ENCODE results near the gene GPR142.

Gene GPR142

DNA sequence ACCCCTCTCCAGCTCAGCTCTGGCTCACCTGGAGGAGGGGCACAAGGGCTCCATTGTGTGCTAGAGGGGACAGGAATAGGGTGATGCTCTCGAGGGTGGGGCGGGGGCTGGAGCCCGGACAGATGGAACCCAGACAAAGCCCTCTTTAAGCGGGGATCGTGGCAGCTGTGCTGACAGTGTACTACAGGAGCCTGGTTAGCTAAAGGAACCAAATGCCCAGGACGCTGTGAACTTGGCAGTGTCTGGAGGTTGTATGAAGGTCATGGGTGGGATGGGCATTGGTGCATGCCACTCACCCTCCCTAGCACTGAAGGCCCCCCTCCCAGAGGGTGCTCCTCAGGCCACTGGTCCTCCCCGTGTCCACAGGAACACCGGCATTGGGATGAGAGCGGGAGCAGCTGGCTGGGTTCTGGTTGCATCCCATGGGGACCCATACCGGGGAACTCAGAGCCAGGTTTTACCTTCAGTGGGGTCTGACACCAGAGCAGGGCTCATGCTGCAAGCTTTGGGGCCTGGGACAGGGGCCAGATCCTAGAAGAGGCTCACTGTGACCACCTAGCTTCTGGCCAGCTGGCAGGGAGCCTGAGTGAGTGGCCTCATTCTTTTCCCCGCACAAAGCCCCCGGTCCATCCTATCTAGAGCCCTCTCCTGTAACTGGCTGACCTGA lies 29.3 kb upstream of the GPR142 start:
- no peak overlapping the region for H3K27ac Mint-ChIP-seq
- DNase-seq (ENCODE audit: low spot score in 2 of 2) (no peak), ATAC-seq (no peak)
- no peaks in the 10 kb centered on the region for H3K4me1 Mint-ChIP-seq
- no peaks in the 10 kb centered on the region for H3K9me3 Mint-ChIP-seq
- no peak overlapping the region for H3K4me3 Mint-ChIP-seq
- H3K36me3 Mint-ChIP-seq: no peaks in the 10 kb centered on the region

DNA sequence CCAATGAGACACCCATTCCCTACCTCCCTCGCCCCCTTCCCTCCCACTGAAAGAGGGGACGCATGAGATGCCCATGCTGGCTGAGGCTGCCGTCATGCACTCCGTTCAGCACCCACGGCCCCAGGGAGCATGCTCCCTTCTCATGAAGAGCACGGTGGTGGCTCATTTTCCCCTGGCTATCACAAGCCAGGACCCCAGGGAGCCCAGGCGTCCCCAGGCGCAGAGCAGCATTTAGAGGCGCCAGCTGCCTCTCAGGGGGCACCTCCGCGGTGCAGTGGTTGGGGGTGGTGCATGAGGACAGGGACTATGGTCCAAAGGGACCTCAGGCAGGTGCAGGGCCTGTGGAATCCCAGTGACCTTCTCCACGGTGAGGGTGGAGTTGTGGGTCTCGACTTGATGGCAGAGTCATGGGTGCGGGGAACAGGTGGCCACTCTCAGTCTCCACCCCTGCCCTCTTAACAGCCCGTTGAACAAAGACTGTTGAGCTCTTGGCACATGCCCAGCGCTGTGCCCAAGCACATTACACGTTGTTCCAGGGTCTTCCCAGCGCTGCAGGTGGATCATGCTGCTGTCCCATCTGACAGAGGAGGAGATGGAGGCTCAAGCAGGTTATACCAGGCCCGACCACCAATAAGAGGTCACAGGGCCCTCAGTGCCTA lies 27.6 kb upstream of the GPR142 start:
- Mint-ChIP-seq H3K27ac (peak overlapping the region; percentile 11), H3K4me3 (no peak overlapping the region), H3K36me3 (no peaks in the 10 kb centered on the region), H3K4me1 (no peaks in the 10 kb centered on the region), H3K9me3 (no peaks in the 10 kb centered on the region)
- no peak for ATAC-seq
- no peak for DNase-seq (ENCODE audit: low spot score in 2 of 2)

DNA sequence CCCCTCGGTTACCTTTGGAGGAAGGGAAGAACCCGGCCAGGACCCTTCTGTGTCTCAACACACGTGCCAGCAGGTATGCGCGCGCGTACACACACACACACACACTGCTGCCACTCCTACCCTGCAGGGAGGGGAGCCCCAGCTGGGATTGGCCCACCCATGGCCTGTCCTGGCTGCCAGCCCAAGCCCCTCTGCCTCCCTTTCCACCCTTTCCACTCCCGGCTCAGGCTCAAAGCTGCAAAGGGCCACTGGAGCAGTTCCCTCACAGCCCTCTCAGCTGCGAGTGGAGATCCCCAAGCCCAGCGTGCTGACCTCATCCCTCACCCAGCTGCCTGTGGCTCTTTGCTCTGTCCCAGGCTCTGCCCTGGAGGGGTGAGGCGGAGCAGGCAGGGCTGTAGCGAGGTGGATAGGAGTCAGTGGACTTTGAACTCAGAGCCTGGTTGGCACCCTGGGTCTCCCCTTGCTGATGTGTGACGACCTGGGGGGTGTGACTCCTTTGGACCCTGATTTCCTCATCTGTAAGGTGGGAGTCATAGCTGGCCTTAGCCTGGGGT lies 26.8 kb upstream of the GPR142 start:
- Mint-ChIP-seq H3K27ac (peak overlapping the region; percentile 11), H3K9me3 (no peaks in the 10 kb centered on the region), H3K4me3 (no peak overlapping the region), H3K4me1 (no peaks in the 10 kb centered on the region), H3K36me3 (no peaks in the 10 kb centered on the region)
- ATAC-seq (no peak), DNase-seq (ENCODE audit: low spot score in 2 of 2) (no peak)

DNA sequence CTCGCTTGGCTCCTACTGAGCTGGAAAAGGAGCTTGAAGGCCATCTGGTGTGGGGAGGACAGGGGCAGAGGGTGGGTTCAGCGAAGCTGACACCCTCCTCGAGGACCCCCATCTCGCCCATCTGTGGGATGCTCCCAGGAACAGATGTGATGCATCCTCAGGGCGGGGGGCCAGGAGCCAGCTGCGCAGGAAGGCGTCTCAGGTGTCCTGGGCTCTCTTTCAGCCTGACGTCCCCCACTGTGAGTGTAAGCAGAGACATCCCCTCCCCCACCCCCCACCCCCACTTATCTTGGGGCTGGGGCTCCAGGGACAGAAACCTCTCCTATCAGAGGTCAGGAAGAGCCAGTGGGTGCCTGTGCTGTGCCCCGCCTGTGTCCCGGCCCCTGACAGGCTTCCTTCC lies 25.1 kb upstream of the GPR142 start:
- no peak for DNase-seq (ENCODE audit: low spot score in 2 of 2)
- Mint-ChIP-seq H3K4me1 (no peaks in the 10 kb centered on the region), H3K36me3 (no peaks in the 10 kb centered on the region), H3K9me3 (no peaks in the 10 kb centered on the region), H3K27ac (no peak overlapping the region), H3K4me3 (no peak overlapping the region)
- ATAC-seq: no peak

DNA sequence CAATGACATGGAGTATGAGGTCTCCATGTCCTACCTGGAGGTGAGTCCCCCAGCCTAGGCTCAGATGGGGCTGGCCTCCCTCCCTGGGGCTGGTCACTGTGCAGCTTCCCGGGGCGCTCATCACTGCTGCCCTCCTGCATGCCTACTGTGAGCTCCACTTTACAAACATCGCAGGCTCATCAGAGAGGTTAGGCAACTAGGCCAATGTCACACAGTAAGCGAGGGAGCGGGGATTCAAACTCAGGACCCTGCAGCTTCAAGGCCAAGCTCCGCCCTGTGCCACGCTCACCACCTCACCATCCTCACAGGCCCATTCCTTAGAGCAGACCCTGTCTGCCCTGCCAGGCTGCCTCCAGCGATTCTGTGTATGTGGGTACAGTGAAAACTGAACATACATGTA lies 24.2 kb upstream of the GPR142 start:
- Mint-ChIP-seq H3K4me1 (no peaks in the 10 kb centered on the region), H3K4me3 (no peak overlapping the region), H3K36me3 (no peaks in the 10 kb centered on the region), H3K27ac (no peak overlapping the region), H3K9me3 (no peaks in the 10 kb centered on the region)
- ATAC-seq (no peak), DNase-seq (ENCODE audit: low spot score in 2 of 2) (no peak)

DNA sequence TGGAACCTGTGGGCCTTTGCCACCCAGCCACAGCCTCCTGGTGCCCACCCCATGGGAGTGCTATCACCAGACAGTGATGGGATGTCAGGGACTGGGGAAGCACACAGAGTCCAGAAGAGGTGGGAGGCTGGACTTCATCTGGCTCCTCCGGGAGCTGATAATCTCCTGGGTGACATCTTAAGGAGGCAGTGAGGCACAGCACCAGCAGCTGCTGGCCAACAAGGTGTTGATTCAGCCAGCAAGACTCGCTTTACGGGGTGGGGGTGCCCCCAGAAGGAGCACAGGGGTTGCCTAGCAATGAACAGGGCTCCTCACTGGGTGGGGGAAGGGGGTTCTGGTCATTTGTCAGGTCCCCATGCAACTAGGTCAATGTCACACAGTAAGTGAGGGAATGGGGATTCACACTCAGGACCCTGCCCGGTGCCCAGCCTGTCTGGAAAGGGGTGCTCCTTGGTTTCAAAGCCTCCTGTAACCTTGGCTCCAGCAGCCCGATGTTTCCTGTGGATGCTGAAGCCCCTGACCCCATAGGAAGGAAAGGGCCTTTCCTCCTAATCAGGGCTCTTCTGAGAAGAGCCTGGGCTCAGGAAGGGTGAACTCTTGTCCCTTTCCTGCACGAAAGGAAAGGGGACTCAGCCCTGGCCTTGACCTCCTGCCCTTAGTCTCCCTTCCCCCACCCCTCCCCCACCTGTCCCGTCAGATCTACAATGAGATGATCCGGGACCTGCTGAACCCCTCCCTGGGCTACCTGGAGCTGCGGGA lies 23.6 kb upstream of the GPR142 start:
- H3K4me1 Mint-ChIP-seq: no peaks in the 10 kb centered on the region
- H3K27ac Mint-ChIP-seq: no peak overlapping the region
- no peak for ATAC-seq

DNA sequence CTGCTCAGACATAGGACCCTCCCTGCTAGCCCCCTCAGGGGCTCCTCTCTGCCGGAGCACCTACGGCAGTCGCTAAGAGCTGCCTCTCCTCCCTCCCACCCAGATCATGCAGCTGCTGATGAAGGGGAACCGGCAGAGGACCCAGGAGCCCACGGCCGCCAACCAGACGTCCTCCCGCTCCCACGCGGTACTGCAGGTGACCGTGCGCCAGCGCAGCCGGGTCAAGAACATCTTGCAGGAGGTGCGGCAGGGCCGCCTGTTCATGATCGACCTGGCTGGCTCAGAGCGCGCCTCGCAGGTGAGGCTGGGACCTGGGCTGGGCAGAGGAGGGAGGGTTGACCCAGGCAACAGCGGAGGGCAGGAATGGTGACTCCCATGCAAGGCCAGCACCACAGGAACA lies 22.6 kb upstream of the GPR142 start:
- Mint-ChIP-seq H3K9me3 (no peaks in the 10 kb centered on the region), H3K27ac (peak overlapping the region; percentile 54), H3K4me3 (no peak overlapping the region), H3K4me1 (no peaks in the 10 kb centered on the region), H3K36me3 (no peaks in the 10 kb centered on the region)
- ATAC-seq: no peak
- no peak for DNase-seq (ENCODE audit: low spot score in 2 of 2)

More for the DNA sequence above, 23.6 kb upstream of the GPR142 start:
- Mint-ChIP-seq H3K9me3 (no peaks in the 10 kb centered on the region), H3K4me3 (no peak overlapping the region), H3K36me3 (no peaks in the 10 kb centered on the region)
- DNase-seq (ENCODE audit: low spot score in 2 of 2): no peak

DNA sequence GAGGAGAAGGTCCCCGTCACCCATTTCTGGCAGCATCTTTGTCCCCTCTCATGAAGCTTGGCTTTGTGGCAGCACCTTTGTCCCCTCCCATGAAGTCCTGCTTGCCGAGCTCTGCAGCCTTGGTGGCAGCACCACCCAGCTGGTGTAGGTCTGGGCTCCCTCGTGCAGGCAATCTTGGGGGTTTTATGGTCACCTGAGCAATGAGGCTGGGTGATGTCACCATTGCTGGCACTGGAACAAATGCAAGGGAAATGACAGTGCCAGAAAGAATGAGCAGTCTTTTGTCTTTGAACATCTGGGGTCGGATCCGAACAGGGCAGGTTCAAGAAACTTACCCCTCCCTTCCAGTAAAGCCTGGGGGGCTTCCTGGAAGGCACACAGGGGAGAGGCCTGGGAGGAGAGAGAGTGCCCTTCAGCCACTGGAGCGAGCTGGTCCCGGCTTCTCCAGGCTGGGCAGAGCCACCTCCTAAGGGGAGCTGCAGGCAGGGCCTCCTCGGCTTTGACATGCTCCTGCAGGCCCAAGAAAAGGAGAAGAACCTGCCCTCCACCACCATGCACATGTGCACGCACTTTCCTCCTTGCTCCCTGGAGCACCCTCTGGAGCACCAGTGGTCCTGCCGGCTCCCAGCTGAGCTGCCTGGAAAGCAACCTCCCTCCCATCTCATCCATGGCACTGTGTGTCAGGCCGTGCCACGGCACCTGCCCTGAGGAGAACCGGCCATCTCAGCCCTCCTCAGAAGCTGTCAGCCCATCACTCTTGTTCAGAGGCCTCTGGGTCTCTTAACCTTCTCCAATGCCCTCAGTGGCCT lies 21.7 kb upstream of the GPR142 start:
- H3K36me3 Mint-ChIP-seq: no peaks in the 10 kb centered on the region
- no peaks in the 10 kb centered on the region for H3K9me3 Mint-ChIP-seq
- ATAC-seq (no peak), DNase-seq (ENCODE audit: low spot score in 2 of 2) (no peak)
- H3K27ac Mint-ChIP-seq: peak overlapping the region; percentile 54
- H3K4me1 Mint-ChIP-seq: no peaks in the 10 kb centered on the region
- H3K4me3 Mint-ChIP-seq: no peak overlapping the region

DNA sequence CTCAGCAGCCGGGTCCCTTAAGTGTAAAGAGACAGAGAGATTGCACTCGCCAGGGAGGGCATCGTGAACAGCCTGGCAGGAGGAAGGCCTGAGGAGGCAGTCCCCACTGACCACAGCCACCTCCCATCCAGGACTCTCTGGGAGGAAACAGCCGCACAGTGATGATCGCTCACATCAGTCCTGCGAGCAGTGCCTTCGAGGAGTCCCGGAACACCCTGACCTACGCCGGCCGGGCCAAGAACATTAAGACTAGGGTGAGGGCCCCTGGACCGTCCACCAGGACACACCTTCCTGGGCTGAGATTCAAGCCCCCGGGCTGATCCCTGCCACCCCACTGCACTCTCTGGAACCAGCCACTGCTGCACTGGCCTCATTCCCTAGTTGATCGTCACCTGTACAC lies 19.7 kb upstream of the GPR142 start:
- ATAC-seq: no peak
- no peaks in the 10 kb centered on the region for H3K4me1 Mint-ChIP-seq

DNA sequence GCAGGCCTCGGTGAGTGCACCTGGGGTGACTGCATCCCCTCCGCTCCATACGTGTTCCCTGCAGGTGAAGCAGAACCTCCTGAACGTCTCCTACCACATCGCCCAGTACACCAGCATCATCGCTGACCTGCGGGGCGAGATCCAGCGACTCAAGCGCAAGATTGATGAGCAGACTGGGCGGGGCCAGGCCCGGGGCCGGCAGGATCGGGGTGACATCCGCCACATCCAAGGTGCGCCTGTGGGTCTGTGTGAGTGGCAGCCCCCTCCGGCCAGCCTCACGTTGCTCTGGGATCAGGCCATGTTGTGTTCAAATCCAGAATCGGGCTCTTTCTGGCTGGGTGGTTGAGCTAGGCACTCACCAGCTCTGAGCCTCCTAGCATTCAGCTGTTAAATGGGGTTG lies 18.2 kb upstream of the GPR142 start:
- Mint-ChIP-seq H3K4me3 (no peak overlapping the region), H3K9me3 (no peaks in the 10 kb centered on the region), H3K4me1 (peaks cover 11% of the 10 kb centered on the region), H3K36me3 (no peaks in the 10 kb centered on the region), H3K27ac (no peak overlapping the region)
- no peak for ATAC-seq
- DNase-seq (ENCODE audit: low spot score in 2 of 2): no peak

More for the DNA sequence above, 19.7 kb upstream of the GPR142 start:
- no peaks in the 10 kb centered on the region for H3K36me3 Mint-ChIP-seq
- no peak overlapping the region for H3K27ac Mint-ChIP-seq
- no peak overlapping the region for H3K4me3 Mint-ChIP-seq
- DNase-seq (ENCODE audit: low spot score in 2 of 2): no peak
- no peaks in the 10 kb centered on the region for H3K9me3 Mint-ChIP-seq

DNA sequence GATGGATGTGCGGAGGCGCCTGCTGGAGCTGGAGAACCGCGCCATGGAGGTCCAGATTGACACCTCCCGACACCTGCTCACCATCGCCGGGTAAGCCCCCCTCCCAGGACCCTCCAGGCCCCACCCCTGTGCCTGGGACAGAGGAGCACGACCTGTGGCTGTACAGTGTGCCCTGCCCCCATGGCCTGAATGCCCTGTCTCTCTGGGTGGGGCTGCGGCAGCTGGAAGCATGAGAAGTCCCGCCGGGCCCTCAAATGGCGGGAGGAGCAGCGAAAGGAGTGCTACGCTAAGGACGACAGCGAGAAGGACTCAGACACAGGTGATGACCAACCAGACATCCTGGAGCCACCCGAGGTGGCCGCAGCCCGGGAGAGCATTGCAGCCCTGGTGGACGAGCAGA lies 16.8 kb upstream of the GPR142 start:
- DNase-seq (ENCODE audit: low spot score in 2 of 2): no peak
- no peak overlapping the region for H3K27ac Mint-ChIP-seq
- no peak for ATAC-seq
- H3K4me3 Mint-ChIP-seq: no peak overlapping the region
- H3K36me3 Mint-ChIP-seq: no peaks in the 10 kb centered on the region
- H3K4me1 Mint-ChIP-seq: peaks cover 19% of the 10 kb centered on the region
- H3K9me3 Mint-ChIP-seq: no peaks in the 10 kb centered on the region

DNA sequence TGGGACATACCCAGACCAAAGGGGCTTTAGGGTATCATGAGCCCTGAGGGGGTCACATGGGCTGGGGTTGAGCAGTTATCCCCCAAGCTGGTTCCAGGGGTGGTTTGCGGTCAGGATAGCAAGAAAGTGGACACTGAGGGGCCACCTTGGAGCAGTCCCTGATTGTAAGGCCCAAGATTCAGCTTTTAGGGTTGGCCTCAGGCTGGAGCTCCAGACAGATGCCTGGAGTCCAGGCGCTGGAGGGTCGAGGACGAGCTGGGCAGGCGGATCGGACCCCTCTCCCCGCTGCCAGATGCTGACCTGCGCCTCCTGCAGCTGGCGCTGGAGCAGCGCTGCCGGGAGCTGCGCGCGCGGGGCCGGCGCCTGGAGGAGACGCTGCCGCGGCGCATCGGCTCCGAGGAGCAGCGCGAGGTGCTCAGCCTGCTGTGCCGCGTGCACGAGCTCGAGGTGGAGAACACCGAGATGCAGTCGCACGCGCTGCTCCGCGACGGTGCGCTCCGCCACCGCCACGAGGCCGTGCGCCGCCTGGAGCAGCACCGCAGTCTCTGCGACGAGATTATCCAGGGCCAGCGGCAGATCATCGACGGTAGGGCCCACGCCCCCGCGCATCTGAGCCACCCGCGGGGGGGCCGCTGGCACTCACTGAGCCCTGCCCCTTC lies 15.6 kb upstream of the GPR142 start:
- H3K4me1 Mint-ChIP-seq: peaks cover 19% of the 10 kb centered on the region
- no peak for DNase-seq (ENCODE audit: low spot score in 2 of 2)
- no peak for ATAC-seq
- H3K36me3 Mint-ChIP-seq: no peaks in the 10 kb centered on the region
- no peak overlapping the region for H3K4me3 Mint-ChIP-seq
- no peaks in the 10 kb centered on the region for H3K9me3 Mint-ChIP-seq
- no peak overlapping the region for H3K27ac Mint-ChIP-seq

DNA sequence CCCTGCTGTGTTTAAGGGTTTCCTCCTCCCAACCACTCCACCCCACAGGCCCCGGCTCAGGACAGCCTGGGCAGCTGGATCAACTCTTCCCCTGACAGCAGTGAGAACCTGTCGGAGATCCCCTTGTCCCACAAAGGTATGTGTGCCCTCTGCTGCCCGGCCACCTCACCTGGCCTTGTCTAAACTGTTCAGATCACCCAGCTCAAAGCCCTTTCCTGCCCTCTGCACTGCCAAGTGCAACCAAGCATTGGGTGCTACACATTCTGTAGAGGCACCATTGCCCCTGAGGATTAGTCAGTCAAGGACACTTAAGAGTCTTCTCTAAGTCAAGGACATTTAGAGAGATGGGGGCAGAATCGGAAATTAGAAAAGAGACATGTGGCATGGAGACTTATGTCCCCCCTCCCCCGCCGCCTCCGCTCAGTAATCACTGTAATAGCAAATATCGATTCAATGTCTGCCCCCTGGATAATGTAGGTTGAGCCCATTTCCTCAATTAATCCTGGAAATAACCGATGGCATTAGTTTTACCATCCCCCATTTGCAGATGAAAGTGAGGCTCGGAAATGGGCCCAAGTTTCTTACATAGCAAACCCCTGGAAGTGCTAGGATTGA lies 13.8 kb upstream of the GPR142 start:
- Mint-ChIP-seq H3K27ac (no peak overlapping the region), H3K36me3 (no peaks in the 10 kb centered on the region), H3K4me1 (peaks cover 19% of the 10 kb centered on the region), H3K9me3 (no peaks in the 10 kb centered on the region), H3K4me3 (no peak overlapping the region)
- ATAC-seq (no peak), DNase-seq (ENCODE audit: low spot score in 2 of 2) (no peak)

DNA sequence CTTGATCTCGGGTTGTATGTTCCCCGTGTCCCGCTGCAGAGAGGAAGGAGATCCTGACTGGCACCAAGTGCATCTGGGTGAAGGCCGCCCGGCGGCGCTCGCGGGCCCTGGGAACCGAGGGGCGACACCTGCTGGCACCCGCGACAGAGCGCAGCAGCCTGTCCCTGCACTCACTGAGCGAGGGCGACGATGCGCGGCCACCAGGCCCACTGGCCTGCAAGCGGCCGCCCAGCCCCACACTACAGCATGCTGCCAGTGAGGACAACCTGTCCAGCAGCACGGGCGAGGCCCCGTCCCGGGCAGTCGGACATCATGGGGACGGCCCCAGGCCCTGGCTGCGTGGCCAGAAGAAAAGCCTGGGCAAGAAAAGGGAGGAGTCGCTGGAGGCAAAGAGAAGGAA lies 13.2 kb upstream of the GPR142 start:
- peaks cover 19% of the 10 kb centered on the region for H3K4me1 Mint-ChIP-seq
- H3K27ac Mint-ChIP-seq: no peak overlapping the region
- H3K36me3 Mint-ChIP-seq: no peaks in the 10 kb centered on the region
- DNase-seq (ENCODE audit: low spot score in 2 of 2) (peak; percentile 56 to 81), ATAC-seq (peak; percentile 85)
- no peak overlapping the region for H3K4me3 Mint-ChIP-seq
- H3K9me3 Mint-ChIP-seq: no peaks in the 10 kb centered on the region

All from stimulated activated effector memory CD8-positive, alpha-beta T cell treated with anti-CD3 and anti-CD28 coated beads, Interleukin-12 subunit alpha, Interleukin-12 subunit beta, amount 100 ng/mL, for 72 hours (primary cell).